WI38 (cell line): ENCODE data around the gene TSR3.

Experiments
- H3K4me3 ChIP-seq: 2 replicates; pipeline ENCODE4 v1.5.1; 2011; ENCODE audit warnings: low read depth, mild to moderate bottlenecking, control low read depth, low read length
- CTCF ChIP-seq: IDR thresholded peaks from 2 replicates; pipeline ENCODE4 v1.5.1; 2012; ENCODE audit warnings: low read depth, mild to moderate bottlenecking, control low read depth, low read length

Gene TSR3

DNA sequence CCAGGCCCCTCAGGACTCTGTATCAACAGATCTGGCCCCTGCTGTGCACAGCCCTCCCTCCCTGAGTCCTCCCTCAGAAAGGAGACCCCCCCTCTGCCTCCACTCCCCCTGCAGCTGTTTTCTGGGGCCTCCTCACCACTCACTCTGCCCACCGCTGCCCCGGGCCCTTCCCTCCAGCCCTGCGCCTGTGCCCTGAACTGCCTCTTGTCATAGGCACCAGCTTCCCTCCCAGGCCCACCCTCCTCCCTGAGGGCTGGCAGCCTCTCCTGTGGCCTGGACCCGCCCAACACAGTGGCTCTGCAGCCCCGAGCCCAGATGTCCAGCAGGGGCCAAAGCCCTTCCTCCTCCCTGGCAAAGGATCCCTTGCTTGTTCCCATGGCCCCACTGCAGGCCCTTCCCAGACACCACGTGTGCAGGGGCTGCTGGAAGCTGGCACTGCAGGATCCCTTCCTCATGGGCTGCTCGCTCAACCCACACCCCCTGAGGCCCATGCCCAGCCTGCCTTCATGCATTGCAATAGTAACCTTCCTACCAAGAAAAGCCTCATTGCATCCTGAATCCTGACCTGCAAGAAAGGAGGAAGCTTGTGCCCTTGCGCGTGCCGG, 25.8 kb upstream of the TSR3 start:
- H3K4me3 ChIP-seq = no peak overlapping the region
- TF ChIP-seq CTCF = no peak

DNA sequence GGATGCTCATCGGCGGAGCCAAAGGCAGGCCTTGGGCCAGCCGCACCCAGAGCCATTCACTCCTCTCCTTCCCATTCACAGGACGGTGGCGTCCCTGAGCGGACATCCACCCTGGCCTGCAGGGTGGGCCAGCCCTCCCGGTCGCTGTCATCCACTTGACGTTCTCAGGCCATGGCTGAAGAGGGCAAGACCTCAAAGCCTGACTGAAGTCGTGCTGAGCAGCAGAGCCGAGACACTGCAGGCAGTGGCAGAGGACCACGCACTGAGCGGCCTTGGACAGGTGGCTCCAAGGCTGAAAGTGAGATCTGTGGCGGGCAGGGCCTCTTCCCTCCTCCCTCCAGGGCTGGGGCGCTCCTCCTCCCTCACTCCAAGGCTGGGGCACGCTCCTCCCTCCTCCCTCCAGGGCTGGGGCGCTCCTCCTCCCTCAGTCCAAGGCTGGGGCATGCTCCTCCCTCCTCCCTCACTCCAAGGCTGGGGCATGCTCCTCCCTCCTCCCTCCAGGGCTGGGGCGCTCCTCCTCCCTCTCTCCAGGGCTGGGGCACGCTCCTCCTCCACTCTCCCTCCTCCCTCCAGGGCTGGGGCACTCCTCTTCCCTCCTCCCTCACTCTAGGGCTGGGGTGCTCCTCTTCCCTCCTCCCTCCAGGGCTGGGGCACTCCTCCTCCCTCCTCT, 24.2 kb upstream of the TSR3 start:
- H3K4me3 ChIP-seq = no peak overlapping the region
- TF ChIP-seq CTCF = no peak

DNA sequence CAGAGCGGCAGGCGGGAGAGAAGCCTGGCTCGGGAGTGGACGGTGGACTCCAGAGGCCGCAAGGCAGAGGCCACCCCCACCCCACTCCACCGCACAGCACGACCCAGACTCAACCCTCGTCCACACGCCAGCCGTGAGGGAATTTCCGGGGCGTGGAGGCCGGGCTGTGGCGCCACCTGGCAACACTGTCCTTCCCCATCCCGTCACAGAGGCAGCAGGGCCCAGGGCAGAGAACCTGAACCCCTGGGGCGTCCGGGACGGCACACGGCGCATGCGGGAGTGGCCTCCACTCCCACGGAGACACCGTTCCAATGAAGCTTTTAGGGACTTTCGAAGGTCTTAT, 23.6 kb upstream of the TSR3 start:
- no peak for TF ChIP-seq CTCF
- no peak overlapping the region for H3K4me3 ChIP-seq

- no peak overlapping the region for H3K4me3 ChIP-seq
- no peak for TF ChIP-seq CTCF
Observed at GRCh38 chr16:1374418-1375297, 23.0 kb upstream of the TSR3 start.

DNA sequence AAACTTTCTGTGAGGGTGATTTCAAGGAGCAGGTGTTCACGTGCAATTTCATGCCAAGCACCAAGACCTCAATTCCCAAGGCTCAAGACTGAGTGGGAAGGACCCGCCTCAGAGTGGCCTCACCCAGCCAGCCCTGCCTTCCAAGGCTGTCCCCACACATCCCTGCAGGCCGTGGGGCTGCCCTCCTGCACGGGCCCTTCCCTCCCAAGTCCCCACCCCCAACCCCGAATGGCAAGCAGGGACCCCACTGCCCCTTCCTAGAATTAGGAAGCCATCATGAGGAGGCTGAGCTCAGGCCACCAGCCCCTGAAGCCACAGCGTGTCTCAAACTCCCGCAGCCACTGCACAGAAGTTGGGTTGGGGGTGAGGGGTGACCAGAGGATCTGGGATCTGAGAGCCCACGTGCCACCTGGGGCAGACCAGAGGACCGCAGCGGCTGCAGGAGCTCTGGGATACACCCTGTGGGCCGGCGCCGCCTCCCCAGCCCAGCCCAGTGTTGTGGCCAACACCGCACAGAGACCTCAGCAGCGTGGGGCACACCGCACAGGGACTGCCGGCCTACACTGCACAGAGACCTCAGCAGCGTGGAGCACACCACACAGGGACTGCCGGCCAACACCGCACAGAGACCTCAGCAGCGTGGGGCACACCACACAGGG, 20.7 kb upstream of the TSR3 start:
- TF ChIP-seq CTCF = no peak
- no peak overlapping the region for H3K4me3 ChIP-seq

- no peak overlapping the region for H3K4me3 ChIP-seq
- TF ChIP-seq CTCF = no peak
Observed at GRCh38 chr16:1371054-1371978, 19.6 kb upstream of the TSR3 start.
